Measurements from ENCODE around the gene AGAP3.
A peak's percentile ranks its signal among the peaks of the same experiment; 100 is the strongest.

Gene AGAP3

DNA sequence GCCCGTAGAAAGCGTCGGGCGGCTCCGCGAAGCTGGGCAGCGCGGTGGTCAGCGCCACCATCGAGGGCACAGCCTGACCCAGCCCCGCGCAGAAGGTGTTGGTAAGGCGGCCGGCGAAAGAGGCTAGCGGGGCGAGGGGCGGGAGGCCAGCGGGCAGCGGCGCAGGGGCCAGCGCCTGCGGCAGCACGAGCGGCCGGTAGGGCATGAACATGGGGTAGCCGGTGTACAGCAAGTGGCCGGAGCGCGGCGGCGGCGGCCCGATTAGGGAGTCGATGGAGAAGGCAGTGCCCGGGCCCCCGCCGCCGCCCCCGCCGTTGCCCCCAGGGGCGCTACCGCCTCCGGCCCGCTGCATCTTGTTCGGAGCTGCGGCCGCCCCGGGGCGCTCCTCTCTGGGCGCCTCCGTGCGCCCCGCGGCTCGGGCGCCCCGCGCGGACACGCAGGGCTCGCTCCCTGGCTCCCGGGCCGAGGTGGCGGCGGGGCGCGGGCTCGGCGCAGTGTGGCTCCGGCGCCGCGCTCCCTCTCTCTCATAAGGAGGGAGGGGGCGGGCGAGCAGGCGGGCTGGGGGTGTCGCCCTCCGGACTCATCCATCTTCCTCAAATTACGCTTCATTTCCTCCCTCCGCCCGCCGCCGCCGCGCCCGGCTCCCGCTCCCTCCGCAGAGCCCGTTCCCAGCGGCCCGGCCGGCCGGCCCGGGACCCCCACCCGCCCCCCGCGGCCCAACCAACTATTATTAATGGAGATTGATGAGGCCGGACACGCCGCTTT is 81.1 kb downstream of the AGAP3 start, which contains the start of gene GBX1:
Gene GBX1, minus strand, starts transcription at position 498 of the 765 bp plus-strand sequence. Its CDS starts 146 bp downstream, at position 352.
- Histone ChIP-seq H3K4me3 (ENCODE audit: severe bottlenecking) (peak within 1 kb of the TSS; percentile 37), H3K27me3 (ENCODE audit: insufficient read depth, poor library complexity, severe bottlenecking) (peaks cover 69% of the 10 kb centered on the region), H3K36me3 (ENCODE audit: low read depth) (no peaks in the 10 kb centered on the region), H3K4me1 (ENCODE audit: insufficient read depth, poor library complexity, severe bottlenecking) (no peaks in the 10 kb centered on the region), H3K27ac (ENCODE audit: poor library complexity, severe bottlenecking) (no peak within 1 kb of the TSS), H3K9me3 (ENCODE audit: severe bottlenecking) (no peaks in the 10 kb centered on the region)
- no peak for DNase-seq (ENCODE audit: low spot score)
- peak; percentile 56 for ATAC-seq (ENCODE audit: low read depth)
- TF ChIP-seq, protein P1, sequence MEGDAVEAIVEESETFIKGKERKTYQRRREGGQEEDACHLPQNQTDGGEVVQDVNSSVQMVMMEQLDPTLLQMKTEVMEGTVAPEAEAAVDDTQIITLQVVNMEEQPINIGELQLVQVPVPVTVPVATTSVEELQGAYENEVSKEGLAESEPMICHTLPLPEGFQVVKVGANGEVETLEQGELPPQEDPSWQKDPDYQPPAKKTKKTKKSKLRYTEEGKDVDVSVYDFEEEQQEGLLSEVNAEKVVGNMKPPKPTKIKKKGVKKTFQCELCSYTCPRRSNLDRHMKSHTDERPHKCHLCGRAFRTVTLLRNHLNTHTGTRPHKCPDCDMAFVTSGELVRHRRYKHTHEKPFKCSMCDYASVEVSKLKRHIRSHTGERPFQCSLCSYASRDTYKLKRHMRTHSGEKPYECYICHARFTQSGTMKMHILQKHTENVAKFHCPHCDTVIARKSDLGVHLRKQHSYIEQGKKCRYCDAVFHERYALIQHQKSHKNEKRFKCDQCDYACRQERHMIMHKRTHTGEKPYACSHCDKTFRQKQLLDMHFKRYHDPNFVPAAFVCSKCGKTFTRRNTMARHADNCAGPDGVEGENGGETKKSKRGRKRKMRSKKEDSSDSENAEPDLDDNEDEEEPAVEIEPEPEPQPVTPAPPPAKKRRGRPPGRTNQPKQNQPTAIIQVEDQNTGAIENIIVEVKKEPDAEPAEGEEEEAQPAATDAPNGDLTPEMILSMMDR (IDR thresholded peaks at IDR 0.05; ENCODE audit: poor library complexity, severe bottlenecking), result no peak

- DNase-seq (ENCODE audit: low spot score) (no peak), ATAC-seq (ENCODE audit: low read depth) (peak; percentile 54)
- H3K27ac ChIP-seq (ENCODE audit: poor library complexity, severe bottlenecking), result no peak overlapping the region
- TF ChIP-seq, protein P1 (IDR thresholded peaks at IDR 0.05; ENCODE audit: poor library complexity, severe bottlenecking), result peak; percentile 72
- peaks cover 71% of the 10 kb centered on the region for H3K27me3 ChIP-seq (ENCODE audit: insufficient read depth, poor library complexity, severe bottlenecking)
- H3K36me3 ChIP-seq (ENCODE audit: low read depth), result no peaks in the 10 kb centered on the region
- H3K4me1 ChIP-seq (ENCODE audit: insufficient read depth, poor library complexity, severe bottlenecking), result no peaks in the 10 kb centered on the region
- peak overlapping the region; percentile 37 for H3K4me3 ChIP-seq (ENCODE audit: severe bottlenecking)
- no peaks in the 10 kb centered on the region for H3K9me3 ChIP-seq (ENCODE audit: severe bottlenecking)
These were observed 81.9 kb downstream of the AGAP3 start for GRCh38 chr7:151168003-151168786.

GRCh38 chr7:151168787-151169162 is 82.5 kb downstream of the AGAP3 start:
- H3K27me3 ChIP-seq (ENCODE audit: insufficient read depth, poor library complexity, severe bottlenecking), result peaks cover 73% of the 10 kb centered on the region
- H3K36me3 ChIP-seq (ENCODE audit: low read depth), result no peaks in the 10 kb centered on the region
- H3K4me3 ChIP-seq (ENCODE audit: severe bottlenecking), result no peak overlapping the region
- no peak for DNase-seq (ENCODE audit: low spot score)
- no peak for ATAC-seq (ENCODE audit: low read depth)
- no peaks in the 10 kb centered on the region for H3K9me3 ChIP-seq (ENCODE audit: severe bottlenecking)
- TF ChIP-seq, protein P1 (IDR thresholded peaks at IDR 0.05; ENCODE audit: poor library complexity, severe bottlenecking), result no peak
- no peak overlapping the region for H3K27ac ChIP-seq (ENCODE audit: poor library complexity, severe bottlenecking)
- no peaks in the 10 kb centered on the region for H3K4me1 ChIP-seq (ENCODE audit: insufficient read depth, poor library complexity, severe bottlenecking)

- Histone ChIP-seq H3K27me3 (ENCODE audit: insufficient read depth, poor library complexity, severe bottlenecking) (peaks cover 43% of the 10 kb centered on the region), H3K4me3 (ENCODE audit: severe bottlenecking) (no peak overlapping the region), H3K4me1 (ENCODE audit: insufficient read depth, poor library complexity, severe bottlenecking) (no peaks in the 10 kb centered on the region), H3K9me3 (ENCODE audit: severe bottlenecking) (no peaks in the 10 kb centered on the region), H3K36me3 (ENCODE audit: low read depth) (no peaks in the 10 kb centered on the region), H3K27ac (ENCODE audit: poor library complexity, severe bottlenecking) (no peak overlapping the region)
- ATAC-seq (ENCODE audit: low read depth) (peak; percentile 63), DNase-seq (ENCODE audit: low spot score) (no peak)
- TF ChIP-seq, protein P1 (IDR thresholded peaks at IDR 0.05; ENCODE audit: poor library complexity, severe bottlenecking), result peak; percentile 100
These were observed 86.2 kb downstream of the AGAP3 start for GRCh38 chr7:151172273-151173141.

Measured in RWPE2 (cell line).